ENCODE results near the gene MRPL32.

MRPL32 gene

DNA sequence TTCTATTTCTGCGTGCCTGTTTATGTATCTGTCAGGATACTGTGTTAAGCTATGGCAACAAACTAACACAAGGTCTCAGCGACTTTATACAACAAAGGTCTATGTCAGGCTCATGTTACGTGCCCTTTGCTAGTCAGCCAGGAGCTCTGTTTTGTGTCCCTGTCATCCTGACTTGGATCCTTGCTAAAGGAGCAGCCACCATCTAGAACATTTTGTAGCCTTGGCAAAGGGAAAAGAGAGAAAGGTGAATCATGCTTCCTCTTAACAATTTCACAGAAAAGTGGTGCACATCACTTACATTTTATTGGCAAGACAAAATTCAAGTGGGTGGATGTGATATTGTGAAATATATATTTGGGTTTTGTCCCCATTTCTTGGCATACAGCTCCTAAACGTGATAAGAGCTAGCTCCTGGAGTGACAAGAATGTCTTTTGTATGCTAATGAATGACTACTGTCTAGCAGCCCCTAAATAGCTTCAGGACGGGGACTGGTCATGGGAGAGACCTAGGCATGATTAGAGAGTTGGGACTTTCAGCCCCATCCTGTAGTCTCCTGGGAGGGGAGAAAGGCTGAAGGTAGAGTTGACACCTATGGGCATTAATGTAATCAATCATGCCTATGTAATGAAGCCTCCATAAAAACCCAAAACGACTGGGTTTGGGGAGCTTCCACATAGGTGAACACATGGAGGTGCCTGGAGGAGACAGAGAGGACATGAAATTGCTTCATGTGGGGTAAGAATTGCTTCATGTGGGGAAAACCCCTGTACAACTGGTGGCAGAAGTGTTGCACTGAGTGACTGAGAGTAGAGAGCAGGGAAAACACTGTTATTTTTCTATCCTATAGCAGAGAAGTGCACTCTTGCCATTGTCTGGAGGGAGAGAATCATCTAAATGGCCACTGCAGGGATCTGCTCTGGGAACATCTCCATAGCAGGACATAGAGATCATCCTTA is 33.0 kb downstream of the MRPL32 start:
- no peak for DNase-seq (ENCODE audit: low read depth, low spot score)
- H3K27ac ChIP-seq: no peak overlapping the region
- no peak for TF ChIP-seq EZH2 (IDR thresholded peaks at IDR 0.05)
- H3K36me3 ChIP-seq (ENCODE audit: insufficient read depth, low read length): no peaks in the 10 kb centered on the region
- no peaks in the 10 kb centered on the region for H3K9me3 ChIP-seq (ENCODE audit: low read depth, low read length)
- H3K9ac ChIP-seq (ENCODE audit: insufficient read length): no peak overlapping the region
- H3K4me3 ChIP-seq: no peak overlapping the region

DNA sequence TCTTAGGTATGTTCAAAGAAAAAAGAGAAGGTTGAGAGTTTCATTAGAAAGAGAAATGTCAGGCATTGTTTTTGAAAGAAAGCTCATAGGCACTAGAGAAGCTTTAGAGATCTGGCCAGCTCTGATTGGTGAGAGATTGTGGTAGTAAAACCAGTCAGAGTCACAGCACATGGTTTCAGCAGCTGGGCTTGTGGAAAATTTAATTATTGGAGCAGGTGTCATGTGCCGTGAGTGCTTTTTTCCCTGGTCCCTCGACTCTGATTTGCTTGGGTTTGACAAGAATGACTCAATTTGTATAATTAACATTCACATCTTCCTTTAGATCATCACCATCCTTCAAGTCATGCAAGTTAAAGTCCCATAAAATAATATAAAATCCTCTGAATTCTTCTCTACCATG is 35.2 kb downstream of the MRPL32 start:
- no peak overlapping the region for H3K27ac ChIP-seq
- no peak for DNase-seq (ENCODE audit: low read depth, low spot score)

GRCh38 chr7:42972699-42973500 is 40.7 kb downstream of the MRPL32 start:
- Histone ChIP-seq H3K27ac (peak overlapping the region; percentile 68), H3K4me3 (peak overlapping the region; percentile 60), H3K36me3 (ENCODE audit: insufficient read depth, low read length) (no peaks in the 10 kb centered on the region), H3K9ac (ENCODE audit: insufficient read length) (no peak overlapping the region), H3K9me3 (ENCODE audit: low read depth, low read length) (no peaks in the 10 kb centered on the region)
- peak; percentile 73 for DNase-seq (ENCODE audit: low read depth, low spot score)
- TF ChIP-seq FOXP2 (optimal IDR thresholded peaks at IDR 0.05; ENCODE audit: control extremely low read depth, extremely low read length, insufficient read depth) (no peak), EZH2 (IDR thresholded peaks at IDR 0.05) (no peak), POLR2AphosphoS5 (IDR thresholded peaks at IDR 0.05; ENCODE audit: borderline replicate concordance, low read depth, low read length) (no peak; the same call in 1 of the 2 replicates)

More for the DNA sequence above, 35.2 kb downstream of the MRPL32 start:
- Histone ChIP-seq H3K36me3 (ENCODE audit: insufficient read depth, low read length) (no peaks in the 10 kb centered on the region), H3K9ac (ENCODE audit: insufficient read length) (no peak overlapping the region), H3K4me3 (no peak overlapping the region), H3K9me3 (ENCODE audit: low read depth, low read length) (no peaks in the 10 kb centered on the region)
- TF ChIP-seq EZH2 (IDR thresholded peaks at IDR 0.05) (no peak), POLR2AphosphoS5 (IDR thresholded peaks at IDR 0.05; ENCODE audit: borderline replicate concordance, low read depth, low read length) (no peak), FOXP2 (optimal IDR thresholded peaks at IDR 0.05; ENCODE audit: control extremely low read depth, extremely low read length, insufficient read depth) (no peak)

DNA sequence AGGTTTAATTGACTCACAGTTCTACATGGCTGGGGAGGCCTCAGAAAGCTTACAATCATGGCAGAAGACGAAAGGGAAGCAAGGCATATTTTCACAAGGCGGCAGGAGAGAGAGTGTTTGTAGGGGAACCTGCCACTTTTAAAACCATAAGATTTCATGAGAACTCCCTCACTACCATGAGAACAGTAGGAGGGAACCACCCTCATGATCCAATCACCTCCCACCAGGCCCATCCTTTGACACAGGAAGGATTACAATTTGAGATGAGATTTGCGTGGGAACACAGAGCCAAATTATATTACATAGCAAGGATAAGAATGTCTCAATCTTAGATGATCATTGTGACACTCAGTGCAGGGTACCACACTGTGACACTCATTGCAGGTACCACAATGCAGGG is 44.2 kb downstream of the MRPL32 start:
- Histone ChIP-seq H3K36me3 (ENCODE audit: insufficient read depth, low read length) (no peaks in the 10 kb centered on the region), H3K9ac (ENCODE audit: insufficient read length) (no peak overlapping the region), H3K9me3 (ENCODE audit: low read depth, low read length) (no peaks in the 10 kb centered on the region), H3K4me3 (no peak overlapping the region), H3K27ac (no peak overlapping the region)
- TF ChIP-seq EZH2 (IDR thresholded peaks at IDR 0.05) (no peak), POLR2AphosphoS5 (IDR thresholded peaks at IDR 0.05; ENCODE audit: borderline replicate concordance, low read depth, low read length) (no peak), FOXP2 (optimal IDR thresholded peaks at IDR 0.05; ENCODE audit: control extremely low read depth, extremely low read length, insufficient read depth) (no peak)
- no peak for DNase-seq (ENCODE audit: low read depth, low spot score)

GRCh38 chr7:42978496-42978895 is 46.3 kb downstream of the MRPL32 start:
- Histone ChIP-seq H3K9me3 (ENCODE audit: low read depth, low read length) (no peaks in the 10 kb centered on the region), H3K9ac (ENCODE audit: insufficient read length) (no peak overlapping the region), H3K27ac (no peak overlapping the region), H3K36me3 (ENCODE audit: insufficient read depth, low read length) (no peaks in the 10 kb centered on the region), H3K4me3 (no peak overlapping the region)
- no peak for DNase-seq (ENCODE audit: low read depth, low spot score)
- TF ChIP-seq EZH2 (IDR thresholded peaks at IDR 0.05) (no peak), POLR2AphosphoS5 (IDR thresholded peaks at IDR 0.05; ENCODE audit: borderline replicate concordance, low read depth, low read length) (no peak), FOXP2 (optimal IDR thresholded peaks at IDR 0.05; ENCODE audit: control extremely low read depth, extremely low read length, insufficient read depth) (no peak)

GRCh38 chr7:42980084-42980483 is 47.9 kb downstream of the MRPL32 start:
- no peak for DNase-seq (ENCODE audit: low read depth, low spot score)
- Histone ChIP-seq H3K9me3 (ENCODE audit: low read depth, low read length) (no peaks in the 10 kb centered on the region), H3K27ac (no peak overlapping the region), H3K4me3 (no peak overlapping the region), H3K36me3 (ENCODE audit: insufficient read depth, low read length) (no peaks in the 10 kb centered on the region), H3K9ac (ENCODE audit: insufficient read length) (no peak overlapping the region)
- TF ChIP-seq POLR2AphosphoS5 (IDR thresholded peaks at IDR 0.05; ENCODE audit: borderline replicate concordance, low read depth, low read length): no peak
- TF ChIP-seq EZH2 (IDR thresholded peaks at IDR 0.05): no peak
- TF ChIP-seq FOXP2 (optimal IDR thresholded peaks at IDR 0.05; ENCODE audit: control extremely low read depth, extremely low read length, insufficient read depth): no peak

- no peak for DNase-seq (ENCODE audit: low read depth, low spot score)
- Histone ChIP-seq H3K9me3 (ENCODE audit: low read depth, low read length) (no peaks in the 10 kb centered on the region), H3K9ac (ENCODE audit: insufficient read length) (no peak overlapping the region), H3K36me3 (ENCODE audit: insufficient read depth, low read length) (no peaks in the 10 kb centered on the region), H3K27ac (no peak overlapping the region), H3K4me3 (no peak overlapping the region)
- no peak for TF ChIP-seq FOXP2 (optimal IDR thresholded peaks at IDR 0.05; ENCODE audit: control extremely low read depth, extremely low read length, insufficient read depth)
- no peak for TF ChIP-seq EZH2 (IDR thresholded peaks at IDR 0.05)
- TF ChIP-seq POLR2AphosphoS5 (IDR thresholded peaks at IDR 0.05; ENCODE audit: borderline replicate concordance, low read depth, low read length): no peak
These were observed 48.3 kb downstream of the MRPL32 start for GRCh38 chr7:42980514-42980913.

DNA sequence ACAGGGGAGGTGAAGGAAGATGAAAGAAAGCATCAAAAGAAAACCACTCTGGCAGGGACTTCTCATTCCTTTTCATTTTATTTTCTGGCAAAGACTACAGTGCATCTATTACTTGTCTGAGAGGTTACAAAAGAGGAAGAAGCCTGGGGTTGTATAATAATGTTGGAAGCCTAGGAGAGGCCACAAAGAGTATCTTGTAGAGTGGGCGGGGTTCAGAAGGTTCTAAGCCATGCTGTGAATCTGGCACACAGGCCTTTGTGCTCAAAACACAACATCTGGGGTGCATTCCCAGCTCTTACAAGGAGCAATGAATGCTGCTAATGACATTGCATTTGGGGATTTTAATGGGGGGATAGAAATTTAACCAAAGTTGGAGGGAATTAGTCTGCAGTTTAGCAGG is 49.4 kb downstream of the MRPL32 start:
- TF ChIP-seq EZH2 (IDR thresholded peaks at IDR 0.05) (no peak), FOXP2 (optimal IDR thresholded peaks at IDR 0.05; ENCODE audit: control extremely low read depth, extremely low read length, insufficient read depth) (no peak), POLR2AphosphoS5 (IDR thresholded peaks at IDR 0.05; ENCODE audit: borderline replicate concordance, low read depth, low read length) (no peak)
- no peak overlapping the region for H3K4me3 ChIP-seq
- no peak for DNase-seq (ENCODE audit: low read depth, low spot score)
- H3K27ac ChIP-seq: no peak overlapping the region
- no peak overlapping the region for H3K9ac ChIP-seq (ENCODE audit: insufficient read length)
- H3K36me3 ChIP-seq (ENCODE audit: insufficient read depth, low read length): no peaks in the 10 kb centered on the region
- no peaks in the 10 kb centered on the region for H3K9me3 ChIP-seq (ENCODE audit: low read depth, low read length)

Data from SK-N-MC (cell line).